GM18867 (cell line): ENCODE measurements around the gene YPEL5.
"Not testable (repeated sequence)": the region's sequence is repeated elsewhere in the genome, so short reads cannot be mapped to it uniquely, and the experiment has no call there.

Experiments used
- ATAC-seq: cut with Tn5 transposase; IDR thresholded peaks from one replicate; pipeline ENCODE4 v1.9.1; 2021; ENCODE audit warnings: mild to moderate bottlenecking, moderate library complexity; ENCODE audit not compliant: unreplicated experiment

YPEL5 gene

GRCh38 chr2:30146337-30147195, at the start of gene YPEL5:
TSS of gene YPEL5 (plus strand) at chr2:30147007. CDS start at chr2:30156652, 9,645 bp downstream.
- peak; percentile 93 for ATAC-seq

GRCh38 chr2:30098266-30099005, 48.4 kb upstream of the YPEL5 start:
- no peak for ATAC-seq

GRCh38 chr2:30099366-30099765, 47.4 kb upstream of the YPEL5 start:
- ATAC-seq = not testable (repeated sequence)

GRCh38 chr2:30100691-30101090, 46.1 kb upstream of the YPEL5 start:
- ATAC-seq = not testable (repeated sequence)

GRCh38 chr2:30104307-30104706, 42.5 kb upstream of the YPEL5 start:
- ATAC-seq = no peak

- no peak for ATAC-seq
Measured at GRCh38 chr2:30105556-30105955, 41.3 kb upstream of the YPEL5 start.

- no peak for ATAC-seq
Measured at GRCh38 chr2:30106543-30106942, 40.3 kb upstream of the YPEL5 start.

- no peak for ATAC-seq
Measured at GRCh38 chr2:30108192-30108591, 38.6 kb upstream of the YPEL5 start.

- ATAC-seq = no peak
Measured at GRCh38 chr2:30108851-30109250, 38.0 kb upstream of the YPEL5 start.

GRCh38 chr2:30109856-30110255, 37.0 kb upstream of the YPEL5 start:
- ATAC-seq = no peak

GRCh38 chr2:30110773-30111172, 36.0 kb upstream of the YPEL5 start:
- no peak for ATAC-seq

GRCh38 chr2:30111186-30111585, 35.6 kb upstream of the YPEL5 start:
- not testable (repeated sequence) for ATAC-seq

GRCh38 chr2:30112561-30112960, 34.2 kb upstream of the YPEL5 start:
- no peak for ATAC-seq

- ATAC-seq = no peak
Measured at GRCh38 chr2:30113617-30114293, 33.1 kb upstream of the YPEL5 start.

- no peak for ATAC-seq
Measured at GRCh38 chr2:30115141-30115980, 31.4 kb upstream of the YPEL5 start.

GRCh38 chr2:30115981-30116285, 30.9 kb upstream of the YPEL5 start:
- no peak for ATAC-seq

- no peak for ATAC-seq
Measured at GRCh38 chr2:30122362-30122761, 24.4 kb upstream of the YPEL5 start.

GRCh38 chr2:30127016-30127893, 19.6 kb upstream of the YPEL5 start:
- ATAC-seq = no peak

- no peak for ATAC-seq
Measured at GRCh38 chr2:30134582-30134981, 12.2 kb upstream of the YPEL5 start.

- no peak for ATAC-seq
Measured at GRCh38 chr2:30135541-30135940, 11.3 kb upstream of the YPEL5 start.
